DND-41 (cell line): ENCODE results near the gene OR10AD1.
A peak's percentile ranks its signal among the peaks of the same experiment; 100 is the strongest.

Source experiments
- ATAC-seq: fragments of 200-7000 bp; cut with Tn5 transposase; 3 replicates; pipeline ENCODE4 v1.9.1; 2021; ENCODE audit warnings: low read depth; ENCODE audit not compliant: insufficient read depth
- DNase-seq: peaks from one replicate; pipeline ENCODE4 v3.0.0-alpha.2; 2020
- H2AFZ ChIP-seq: 2 replicates; pipeline ENCODE4 v1.6.0; 2012; ENCODE audit warnings: low read depth, low read length
- H3K27ac ChIP-seq: 2 replicates; pipeline ENCODE4 v1.5.1; 2012; ENCODE audit warnings: low read length, inconsistent platforms
- H3K27me3 ChIP-seq: fragments of 200-600 bp; sonication (generic); 2 replicates; pipeline ENCODE4 v1.6.0; 2012; ENCODE audit warnings: low read length, mild to moderate bottlenecking, inconsistent platforms; ENCODE audit not compliant: insufficient read depth, poor library complexity
- H3K36me3 ChIP-seq: 2 replicates; pipeline ENCODE4 v1.5.1; 2012; ENCODE audit warnings: low read length, inconsistent platforms; ENCODE audit not compliant: insufficient read depth
- H3K4me1 ChIP-seq: 2 replicates; pipeline ENCODE4 v1.5.1; 2012; ENCODE audit warnings: mild to moderate bottlenecking, low read length; ENCODE audit not compliant: insufficient read depth
- H3K4me2 ChIP-seq: 2 replicates; pipeline ENCODE4 v1.6.0; 2012; ENCODE audit warnings: mild to moderate bottlenecking, moderate library complexity, low read length, inconsistent platforms; ENCODE audit not compliant: insufficient read depth
- H3K4me3 ChIP-seq, 2 experiments: fragments of 200-600 bp in 1 of 2; shearing (Covaris generic) in 1 of 2; 2 replicates each; pipeline ENCODE4 v1.5.1; 2012 to 2016; ENCODE audit warnings: inconsistent platforms in 2 of 2, low read length in 2 of 2, mild to moderate bottlenecking in 2 of 2, low read depth in 1 of 2, moderate library complexity in 1 of 2
- H3K79me2 ChIP-seq: 2 replicates; pipeline ENCODE4 v1.6.0; 2012; ENCODE audit warnings: low read length, inconsistent platforms; ENCODE audit not compliant: insufficient read depth
- H3K9ac ChIP-seq: 2 replicates; pipeline ENCODE4 v1.6.0; 2012; ENCODE audit warnings: low read depth, mild to moderate bottlenecking, inconsistent platforms, low read length, moderate library complexity
- H3K9me3 ChIP-seq: 2 replicates; pipeline ENCODE4 v1.5.1; 2012; ENCODE audit warnings: low read length, moderate library complexity, mild to moderate bottlenecking, inconsistent platforms; ENCODE audit not compliant: insufficient read depth, severe bottlenecking
- H4K20me1 ChIP-seq: 2 replicates; pipeline ENCODE4 v1.6.0; 2012; ENCODE audit warnings: low read length; ENCODE audit not compliant: insufficient read depth
- EZH2 ChIP-seq: IDR thresholded peaks from 3 replicates; pipeline ENCODE4 v1.6.1; 2012; ENCODE audit warnings: borderline replicate concordance, low read depth, mild to moderate bottlenecking, moderate library complexity, low read length, inconsistent platforms; ENCODE audit not compliant: severe bottlenecking
- TF ChIP-seq, protein P1 (sequence below): IDR thresholded peaks from 2 replicates; pipeline ENCODE4 v1.5.1; 2012; ENCODE audit warnings: borderline replicate concordance, low read length, moderate library complexity, mild to moderate bottlenecking; ENCODE audit not compliant: poor library complexity, severe bottlenecking; ENCODE audit errors: extremely low read depth

The OR10AD1 gene

DNA sequence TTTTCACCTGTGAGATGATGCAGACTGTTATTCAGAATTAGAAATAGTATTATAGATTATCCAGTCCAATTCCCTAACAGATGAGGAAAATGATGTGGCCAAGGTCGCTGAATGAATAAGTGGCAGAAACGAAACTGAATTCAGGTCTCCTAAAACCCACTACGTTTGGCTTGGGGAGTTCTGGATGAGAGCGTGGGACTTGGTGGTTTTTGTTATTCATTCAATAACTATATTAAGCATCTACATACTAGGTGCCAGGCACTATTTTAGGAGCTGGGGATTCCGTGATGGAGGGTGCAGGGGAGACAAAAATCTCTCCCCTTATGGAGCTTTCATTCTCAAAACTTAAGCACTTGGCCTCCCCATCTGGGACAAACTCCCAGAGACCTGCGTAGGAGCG lies 20.5 kb downstream of the OR10AD1 start:
- no peak overlapping the region for H3K27ac ChIP-seq
- H4K20me1 ChIP-seq, result no peaks in the 10 kb centered on the region
- no peaks in the 10 kb centered on the region for H3K79me2 ChIP-seq
- no peaks in the 10 kb centered on the region for H3K36me3 ChIP-seq
- H3K4me3 ChIP-seq, result peak overlapping the region in 1 of 2 experiments; percentile 56; a peak in 3 of 4 replicates
- H3K4me2 ChIP-seq, result peak overlapping the region; percentile 69
- ATAC-seq, result peak; percentile 13; the same call in 1 of the 3 replicates
- H3K4me1 ChIP-seq, result peaks cover 14% of the 10 kb centered on the region
- peak overlapping the region; percentile 68; the same call in 1 of the 2 replicates for H2AFZ ChIP-seq
- no peak for DNase-seq
- H3K9ac ChIP-seq, result peak overlapping the region; percentile 36; the same call in 1 of the 2 replicates
- no peaks in the 10 kb centered on the region for H3K9me3 ChIP-seq
- no peak for TF ChIP-seq EZH2
- TF ChIP-seq, protein P1, sequence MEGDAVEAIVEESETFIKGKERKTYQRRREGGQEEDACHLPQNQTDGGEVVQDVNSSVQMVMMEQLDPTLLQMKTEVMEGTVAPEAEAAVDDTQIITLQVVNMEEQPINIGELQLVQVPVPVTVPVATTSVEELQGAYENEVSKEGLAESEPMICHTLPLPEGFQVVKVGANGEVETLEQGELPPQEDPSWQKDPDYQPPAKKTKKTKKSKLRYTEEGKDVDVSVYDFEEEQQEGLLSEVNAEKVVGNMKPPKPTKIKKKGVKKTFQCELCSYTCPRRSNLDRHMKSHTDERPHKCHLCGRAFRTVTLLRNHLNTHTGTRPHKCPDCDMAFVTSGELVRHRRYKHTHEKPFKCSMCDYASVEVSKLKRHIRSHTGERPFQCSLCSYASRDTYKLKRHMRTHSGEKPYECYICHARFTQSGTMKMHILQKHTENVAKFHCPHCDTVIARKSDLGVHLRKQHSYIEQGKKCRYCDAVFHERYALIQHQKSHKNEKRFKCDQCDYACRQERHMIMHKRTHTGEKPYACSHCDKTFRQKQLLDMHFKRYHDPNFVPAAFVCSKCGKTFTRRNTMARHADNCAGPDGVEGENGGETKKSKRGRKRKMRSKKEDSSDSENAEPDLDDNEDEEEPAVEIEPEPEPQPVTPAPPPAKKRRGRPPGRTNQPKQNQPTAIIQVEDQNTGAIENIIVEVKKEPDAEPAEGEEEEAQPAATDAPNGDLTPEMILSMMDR, result no peak
- H3K27me3 ChIP-seq, result peaks cover 45% of the 10 kb centered on the region

DNA sequence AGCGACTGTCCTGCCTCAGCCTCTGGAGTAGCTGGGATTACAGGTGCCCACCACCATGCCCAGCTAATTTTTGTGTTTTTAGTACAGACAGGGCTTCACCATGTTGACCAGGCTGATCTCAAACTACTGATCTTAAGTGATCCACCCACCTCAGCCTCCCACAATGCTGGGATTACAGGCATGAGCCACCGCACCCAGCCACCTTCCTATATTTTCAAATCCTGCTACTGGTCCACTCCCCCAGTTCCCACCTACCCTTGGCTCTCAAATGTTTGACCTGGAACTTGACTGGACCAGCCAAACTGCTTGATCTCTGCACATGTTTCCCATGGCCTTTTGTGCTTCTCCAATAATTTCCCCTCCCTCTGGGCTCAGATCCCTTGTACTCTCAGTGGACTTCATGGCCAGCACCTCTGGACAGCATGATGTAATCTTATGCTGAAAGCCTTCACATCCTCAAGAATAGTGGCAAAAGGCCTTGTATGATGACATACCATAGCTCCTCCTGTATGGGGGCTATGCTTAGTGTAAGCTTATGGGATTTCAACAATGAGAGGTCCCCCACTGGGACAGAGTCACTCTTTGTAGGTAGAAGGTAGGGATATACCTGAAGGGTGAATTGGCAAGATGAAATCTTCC lies 22.1 kb downstream of the OR10AD1 start:
- DNase-seq (no peak), ATAC-seq (no peak)
- H3K4me3 ChIP-seq, result no peak overlapping the region
- H4K20me1 ChIP-seq, result no peaks in the 10 kb centered on the region
- H3K27me3 ChIP-seq, result peaks cover 52% of the 10 kb centered on the region
- H3K4me2 ChIP-seq, result no peak overlapping the region
- H3K36me3 ChIP-seq, result no peaks in the 10 kb centered on the region
- no peaks in the 10 kb centered on the region for H3K79me2 ChIP-seq
- no peak overlapping the region for H2AFZ ChIP-seq
- no peaks in the 10 kb centered on the region for H3K9me3 ChIP-seq
- TF ChIP-seq, protein P1, result no peak
- no peak for TF ChIP-seq EZH2
- H3K9ac ChIP-seq, result no peak overlapping the region
- no peak overlapping the region for H3K27ac ChIP-seq
- peaks cover 17% of the 10 kb centered on the region for H3K4me1 ChIP-seq

DNA sequence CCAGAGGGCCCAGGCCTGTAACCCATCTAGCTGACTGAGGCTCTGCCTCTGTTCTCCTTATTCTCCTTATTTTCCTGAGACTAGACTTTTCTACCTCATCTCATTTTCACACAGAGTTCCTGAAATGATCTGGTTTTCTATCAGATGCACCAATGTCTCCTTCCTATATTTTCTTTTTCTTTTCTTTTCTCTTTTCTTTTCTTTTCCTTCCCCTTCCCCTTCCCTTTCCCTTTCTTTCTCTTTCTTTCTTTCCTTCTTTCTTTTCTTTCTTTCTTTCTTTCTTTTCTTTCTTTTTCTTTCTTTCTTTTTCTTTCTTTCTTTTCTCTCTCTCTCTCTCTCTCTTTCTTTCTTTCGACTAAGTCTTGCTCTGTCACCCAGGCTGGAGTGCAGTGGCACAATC lies 22.7 kb downstream of the OR10AD1 start:
- TF ChIP-seq, protein P1, result no peak
- TF ChIP-seq EZH2, result no peak
- Histone ChIP-seq H3K27me3 (peaks cover 48% of the 10 kb centered on the region), H3K9me3 (no peaks in the 10 kb centered on the region), H3K36me3 (no peaks in the 10 kb centered on the region), H3K4me2 (no peak overlapping the region), H3K27ac (no peak overlapping the region), H3K4me3 (no peak overlapping the region), H3K9ac (no peak overlapping the region), H3K79me2 (no peaks in the 10 kb centered on the region), H3K4me1 (peaks cover 22% of the 10 kb centered on the region), H4K20me1 (no peaks in the 10 kb centered on the region), H2AFZ (no peak overlapping the region)
- DNase-seq (no peak), ATAC-seq (no peak)
